Activated T-helper 1 cell treated with anti-CD3 and anti-CD28 coated beads, Interleukin-2, amount 50 U/mL, for 16 hours (primary cell): ENCODE results near the gene CREB3L2.
"Not testable (repeated sequence)": the region's sequence is repeated elsewhere in the genome, so short reads cannot be mapped to it uniquely, and the experiment has no call there.

Experiments
- DNase-seq, 2 donors: peaks; one replicate each; pipeline ENCODE4 v3.0.0-alpha.2; 2020; ENCODE audit warnings: low read depth in 1 of 2, low spot score in 1 of 2

The CREB3L2 gene

DNA sequence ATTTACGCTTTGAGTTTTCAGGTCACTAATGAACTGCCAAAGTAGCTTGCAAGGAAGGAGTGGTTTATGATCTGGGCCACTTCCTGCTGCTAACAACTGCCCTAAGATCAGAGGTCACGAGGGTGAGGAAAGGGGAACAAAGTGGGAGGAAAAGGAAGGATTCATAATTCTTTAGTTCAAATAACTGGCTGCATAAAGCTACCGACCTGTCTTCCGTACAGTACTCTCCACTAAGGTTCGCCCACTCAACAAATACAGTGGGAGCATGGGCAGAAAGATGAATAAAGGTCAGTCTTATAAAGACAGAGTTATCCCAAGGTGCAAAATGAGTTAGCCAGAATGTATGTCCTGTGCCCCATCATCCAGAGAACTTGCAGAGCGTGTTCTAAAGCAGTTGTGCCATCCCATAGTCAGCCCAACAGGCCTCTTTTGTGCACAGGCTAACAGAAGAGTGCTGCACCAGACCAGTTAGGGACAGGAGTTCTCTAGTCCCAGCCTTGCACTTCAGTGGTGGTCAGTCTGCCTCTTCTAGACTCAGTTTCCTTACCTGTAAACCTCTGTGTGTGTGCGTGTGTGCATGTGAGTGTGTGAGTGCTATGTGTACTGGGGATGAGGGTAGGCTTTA is 65.9 kb downstream of the CREB3L2 start:
- DNase-seq: no peak

DNA sequence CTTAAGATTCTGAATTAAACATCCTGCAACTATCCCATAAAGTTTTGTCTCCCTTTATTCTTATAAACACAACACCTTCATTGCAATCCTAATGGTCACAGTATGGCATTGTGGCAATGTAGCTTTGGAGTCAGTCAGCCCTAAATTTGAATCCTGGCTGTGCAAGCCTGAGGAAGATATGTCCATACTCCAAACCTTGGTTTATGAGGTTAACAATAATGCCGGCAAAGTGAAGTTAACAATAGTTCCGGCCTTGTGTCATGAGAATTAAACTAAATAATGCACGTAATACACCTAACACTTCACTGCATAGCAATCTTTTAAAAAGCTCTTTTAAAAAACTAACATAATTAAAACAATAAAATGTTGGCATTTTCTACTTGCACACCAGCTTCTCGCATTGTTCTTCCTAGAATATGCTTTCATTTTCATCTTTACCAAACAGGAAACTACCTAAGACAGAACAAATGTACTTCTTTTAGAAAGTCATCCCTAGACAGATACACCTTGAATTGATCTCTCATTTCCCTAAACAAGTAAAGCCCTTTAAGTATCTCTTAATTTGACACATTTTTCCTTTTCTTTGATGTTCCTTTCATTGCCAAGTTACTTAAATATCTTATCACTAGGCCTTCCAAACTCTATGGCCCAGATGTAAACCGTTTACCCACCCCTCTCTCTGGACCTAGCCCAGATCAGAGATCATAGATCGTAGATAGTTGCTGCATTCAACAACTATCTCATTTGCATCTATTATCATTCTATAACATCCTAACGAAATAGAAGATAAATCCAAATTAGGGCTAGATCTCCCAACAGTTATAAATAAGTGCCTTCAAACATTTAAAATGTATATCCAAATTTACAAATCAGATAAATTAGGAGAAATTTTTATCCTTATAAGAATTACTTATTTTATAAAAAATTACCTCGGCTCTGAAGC is 66.7 kb downstream of the CREB3L2 start:
- DNase-seq: no peak

GRCh38 chr7:137934176-137934826 is 67.6 kb downstream of the CREB3L2 start:
- no peak for DNase-seq

GRCh38 chr7:137933270-137934017 is 68.4 kb downstream of the CREB3L2 start:
- no peak for DNase-seq

DNA sequence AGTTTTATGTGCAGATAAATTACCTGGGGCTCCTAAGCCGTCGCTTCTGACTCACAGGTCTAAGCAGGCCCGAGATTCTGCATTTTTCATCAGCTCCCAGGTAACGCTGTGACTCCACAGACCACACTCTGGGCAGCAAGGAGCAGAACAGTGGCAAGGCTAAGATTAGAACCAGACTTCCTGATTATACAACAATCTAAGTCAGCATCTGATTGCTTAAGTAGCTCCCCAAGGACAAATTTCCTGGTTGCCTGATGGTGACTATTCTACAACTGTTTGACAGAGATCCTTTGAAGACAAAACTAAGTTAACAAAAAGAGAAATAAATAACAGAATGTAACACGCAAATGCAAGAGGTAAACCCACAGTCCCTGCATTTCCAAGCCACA is 69.0 kb downstream of the CREB3L2 start:
- no peak for DNase-seq

DNA sequence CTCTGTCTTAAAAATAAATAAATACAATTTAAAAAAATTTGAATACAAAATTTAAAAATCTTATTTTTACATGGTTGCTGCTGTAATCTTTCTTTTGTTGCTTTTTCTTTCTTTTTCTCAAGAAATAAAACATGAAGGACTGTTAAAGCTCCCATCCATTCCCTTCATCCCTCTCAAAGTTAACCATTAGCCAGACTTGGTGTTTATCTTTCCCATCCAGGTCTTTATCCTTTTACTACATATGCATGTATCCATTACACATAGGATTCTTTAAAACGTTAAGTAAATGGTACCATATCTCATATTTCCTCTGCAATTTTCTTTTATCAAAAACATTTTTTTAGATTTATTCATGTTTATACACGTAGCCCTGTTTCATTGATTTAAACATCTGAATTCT is 70.1 kb downstream of the CREB3L2 start:
- no peak for DNase-seq

- no peak for DNase-seq
Measured at GRCh38 chr7:137930581-137930980, 71.3 kb downstream of the CREB3L2 start.

DNA sequence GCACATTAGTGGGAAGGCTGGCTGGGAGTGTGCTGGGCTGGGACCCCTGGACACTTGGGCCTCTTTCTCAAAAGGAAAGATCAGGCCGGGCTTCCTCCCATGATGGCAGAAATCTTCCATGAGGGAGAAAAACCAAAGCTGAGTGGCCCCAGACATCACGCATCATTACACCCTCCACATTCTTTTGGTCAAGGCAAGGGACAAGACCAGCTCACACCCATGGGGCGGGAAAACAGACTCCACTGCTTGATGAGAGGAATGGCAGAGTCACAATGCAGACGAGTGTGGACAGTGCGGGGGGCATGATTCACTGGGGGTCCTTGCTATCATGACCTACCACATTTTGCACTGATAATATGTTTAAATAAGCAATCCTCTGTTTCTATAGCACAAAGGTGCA is 73.3 kb downstream of the CREB3L2 start:
- no peak for DNase-seq

GRCh38 chr7:137927386-137927785 is 74.5 kb downstream of the CREB3L2 start:
- no peak for DNase-seq

- DNase-seq: not testable (repeated sequence)
Measured at GRCh38 chr7:137926206-137926605, 75.7 kb downstream of the CREB3L2 start.

- no peak for DNase-seq
Measured at GRCh38 chr7:137925754-137926153, 76.1 kb downstream of the CREB3L2 start.

GRCh38 chr7:137925091-137925490 is 76.8 kb downstream of the CREB3L2 start:
- no peak for DNase-seq

DNA sequence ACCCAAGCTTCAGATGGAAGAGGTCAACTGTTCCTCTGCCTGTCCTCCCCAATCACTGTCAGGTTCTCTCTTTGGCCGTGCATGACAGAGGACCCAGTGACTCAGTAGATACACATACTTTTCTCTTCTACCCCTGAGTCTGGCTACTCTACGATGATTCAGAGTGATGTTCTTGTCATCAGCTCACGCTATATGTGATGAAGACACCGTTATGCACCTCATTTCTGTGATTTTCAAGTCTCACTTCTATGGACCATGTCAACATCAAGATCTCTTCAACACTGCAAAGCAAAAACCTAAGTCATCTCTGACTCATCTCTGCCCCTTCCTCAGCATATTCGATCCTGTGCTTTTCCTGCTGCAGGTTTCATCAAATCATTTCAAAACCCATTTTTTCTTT is 78.5 kb downstream of the CREB3L2 start:
- DNase-seq: no peak

GRCh38 chr7:137920637-137921399 is 81.1 kb downstream of the CREB3L2 start:
- DNase-seq: no peak

DNA sequence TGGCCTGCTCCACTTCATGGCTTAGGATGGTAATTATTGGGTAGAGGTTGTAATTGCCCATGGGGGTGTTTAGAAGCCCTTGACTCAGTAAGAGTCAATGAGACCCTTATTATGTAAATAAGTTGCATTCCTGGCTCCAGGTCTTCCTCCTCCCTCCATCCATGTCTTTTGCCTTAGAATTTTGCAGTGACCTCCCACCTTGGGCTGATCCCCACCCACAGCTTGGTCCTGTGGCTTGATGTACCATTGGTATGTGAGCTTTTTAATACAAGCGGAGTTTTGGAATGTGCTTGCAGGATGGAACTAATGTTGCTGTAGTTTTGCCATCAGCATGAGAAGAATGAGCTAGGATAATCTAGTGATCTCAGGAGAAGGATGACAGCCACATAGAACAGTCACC is 81.9 kb downstream of the CREB3L2 start:
- DNase-seq: no peak

DNA sequence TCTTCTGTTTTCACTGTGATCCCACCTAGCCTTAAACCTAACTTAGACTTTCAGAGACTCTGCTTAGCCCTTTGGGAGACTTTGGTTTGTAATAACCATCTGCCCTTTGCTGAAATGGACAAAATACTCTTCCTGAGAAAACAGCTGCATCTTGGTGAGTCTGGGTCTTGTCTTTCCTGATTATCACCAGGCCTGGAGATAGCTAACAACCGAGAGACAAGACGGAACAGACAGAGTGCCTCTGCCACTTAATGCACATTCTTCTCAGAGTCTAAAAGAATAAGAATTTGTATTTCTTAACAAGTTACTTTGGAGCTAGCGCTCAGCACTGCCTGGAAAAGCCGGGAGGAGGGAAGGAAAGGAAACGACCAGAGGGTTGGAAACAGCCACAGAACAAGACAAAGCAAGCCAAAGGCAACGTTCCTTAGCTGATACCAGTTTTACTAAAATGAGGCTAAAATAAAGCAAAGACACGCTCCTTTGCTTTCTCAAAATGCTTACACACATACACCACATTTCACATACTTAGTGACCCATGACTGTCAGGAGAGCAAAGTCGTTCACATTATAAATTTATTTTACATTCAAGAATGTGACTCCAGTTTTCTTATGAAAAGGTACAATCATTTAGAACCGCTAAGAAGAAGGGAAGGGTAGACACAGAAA is 84.8 kb downstream of the CREB3L2 start:
- DNase-seq: no peak

DNA sequence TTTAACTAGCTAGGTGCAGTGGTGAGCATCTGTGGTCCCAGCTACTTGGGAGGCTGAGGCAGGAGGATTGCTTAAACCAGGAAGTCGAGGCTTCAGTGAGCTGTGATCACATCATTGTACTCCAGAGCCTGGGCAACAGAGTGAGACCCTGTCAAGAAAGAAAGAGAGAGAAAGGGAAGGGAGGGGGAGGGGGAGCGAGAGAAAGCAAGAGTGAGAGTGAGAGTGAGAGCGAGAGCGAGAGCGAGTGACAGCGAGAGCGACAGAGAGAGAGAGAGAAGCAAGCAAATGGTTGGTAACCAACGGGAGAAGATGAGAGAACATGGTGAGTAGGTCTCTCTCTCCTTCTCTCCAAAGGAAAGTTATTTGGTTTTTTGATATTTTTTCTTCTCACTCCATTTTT is 85.3 kb downstream of the CREB3L2 start:
- DNase-seq: no peak

GRCh38 chr7:137915266-137915665 is 86.6 kb downstream of the CREB3L2 start:
- no peak for DNase-seq

DNA sequence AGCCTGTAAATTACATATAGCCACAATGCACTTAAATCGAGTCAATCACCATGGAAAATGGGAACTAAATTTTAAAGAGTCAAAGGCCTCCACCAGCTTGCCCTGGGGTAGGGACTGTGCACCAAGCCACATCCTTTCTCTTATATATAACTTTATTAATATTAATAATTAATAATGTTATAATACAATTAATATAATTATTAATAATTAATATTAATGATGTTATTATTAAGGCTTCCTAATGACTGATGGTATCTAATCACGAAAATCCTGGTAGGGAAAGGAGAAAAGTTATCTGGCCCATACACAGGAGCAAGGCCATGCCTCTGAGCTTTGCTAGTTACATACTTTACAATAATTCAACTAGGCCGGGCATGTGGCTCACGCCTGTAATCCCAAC is 87.9 kb downstream of the CREB3L2 start:
- no peak for DNase-seq

DNA sequence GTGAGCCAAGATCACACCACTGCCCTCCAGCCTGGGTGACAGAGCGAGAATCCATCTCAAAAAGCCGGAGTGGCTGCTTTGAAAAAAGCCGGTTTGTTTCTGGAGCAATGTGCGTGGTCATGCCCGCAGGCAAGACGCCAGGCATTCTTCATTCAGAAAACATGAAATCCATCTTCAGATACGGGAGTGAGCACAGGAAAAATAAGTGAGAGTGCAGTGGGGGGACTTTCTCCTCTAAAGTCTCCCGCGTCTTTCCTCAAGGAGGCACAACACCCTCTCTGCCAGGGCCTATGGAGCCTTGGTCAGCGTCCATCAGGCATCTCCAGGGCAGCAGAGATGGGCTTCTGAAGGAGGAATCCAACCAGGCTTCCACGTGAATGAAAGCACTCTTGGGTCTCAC is 92.8 kb downstream of the CREB3L2 start:
- DNase-seq: no peak
